HG02943 (cell line): ENCODE results near the gene GATAD2A.

ENCODE experiments used
- ATAC-seq: cut with Tn5 transposase; IDR thresholded peaks from one replicate; pipeline ENCODE4 v1.9.1; 2021; ENCODE audit warnings: mild to moderate bottlenecking, low read depth, moderate library complexity; ENCODE audit not compliant: unreplicated experiment

Gene GATAD2A

DNA sequence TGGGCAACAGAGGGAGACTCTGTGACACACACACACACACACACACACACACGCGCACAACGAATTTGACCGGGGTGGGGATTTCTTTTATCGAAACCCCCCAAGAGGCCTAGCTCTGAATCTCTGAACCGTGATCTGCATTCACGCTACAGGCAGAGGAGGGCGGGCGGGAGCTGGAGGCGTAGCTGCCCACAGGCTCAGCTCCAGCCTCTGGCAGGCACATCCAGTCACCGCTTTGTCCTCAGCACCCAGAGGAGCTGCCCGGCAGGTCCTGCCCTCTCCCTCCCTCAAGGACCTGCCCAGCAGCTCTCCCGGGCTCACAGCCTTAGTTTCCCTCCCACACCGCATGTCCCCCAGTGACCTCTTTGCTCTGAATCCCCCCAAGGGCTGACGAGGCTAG lies 152.6 kb downstream of the GATAD2A start:
- no peak for ATAC-seq
